Ovary (tissue), 3 donors: ENCODE data around the gene COL23A1.

ENCODE experiments used
- CTCF ChIP-seq, 3 donors: fragments of 450-650 bp in 2 of 3; fragments of 200-600 bp in 1 of 3; IDR thresholded peaks; one replicate each; pipeline versions ENCODE4 v1.5.1 to v1.8.0; 2016 to 2022; ENCODE audit warnings: antibody characterized with exemption in 3 of 3, mild to moderate bottlenecking in 1 of 3
- EP300 ChIP-seq: sonication (generic); formaldehyde crosslinking; IDR thresholded peaks from one replicate; pipeline ENCODE4 v1.6.1; 2017; ENCODE audit warnings: antibody characterized with exemption
- POLR2A ChIP-seq: fragments of 450-650 bp; IDR thresholded peaks from one replicate; pipeline ENCODE4 v1.6.1; 2017; ENCODE audit warnings: antibody characterized with exemption, mild to moderate bottlenecking, moderate library complexity
- donor health status: DM: no; HTN: no; CAD: no.

- no peak for TF ChIP-seq CTCF (IDR thresholded peaks at IDR 0.05)
- no peak for TF ChIP-seq POLR2A
- TF ChIP-seq EP300 = no peak
Observed at GRCh38 chr5:178199581-178200434, 390.4 kb downstream of the COL23A1 start.
